G401 (cell line): ENCODE data around the gene ASB3. TPM values are rescaled to one million over a fixed set of nuclear protein-coding genes. Genes with fewer than 3 reads are reported as not detected.
"Not testable (repeated sequence)": the region's sequence is repeated elsewhere in the genome, so short reads cannot be mapped to it uniquely, and the experiment has no call there.

Experiments
- DNase-seq: peaks from one replicate; pipeline ENCODE4 v3.0.0-alpha.2; 2015; ENCODE audit warnings: low spot score
- in situ Hi-C: cut with HindIII; loops from 2 replicates; pipeline ENCODE4 v1.10.0; 2016; ENCODE audit warnings: low sequenced_read_pairs, mixed read lengths
- total RNA-seq: library from RNA; depleted of rRNA; stranded (reverse); fragments of >200 nt; shearing (Covaris generic); gene quantifications from 2 replicates; pipeline ENCODE4 v1.2.3, GENCODE V29; 2014; rRNA removed

ASB3 gene, protein sequence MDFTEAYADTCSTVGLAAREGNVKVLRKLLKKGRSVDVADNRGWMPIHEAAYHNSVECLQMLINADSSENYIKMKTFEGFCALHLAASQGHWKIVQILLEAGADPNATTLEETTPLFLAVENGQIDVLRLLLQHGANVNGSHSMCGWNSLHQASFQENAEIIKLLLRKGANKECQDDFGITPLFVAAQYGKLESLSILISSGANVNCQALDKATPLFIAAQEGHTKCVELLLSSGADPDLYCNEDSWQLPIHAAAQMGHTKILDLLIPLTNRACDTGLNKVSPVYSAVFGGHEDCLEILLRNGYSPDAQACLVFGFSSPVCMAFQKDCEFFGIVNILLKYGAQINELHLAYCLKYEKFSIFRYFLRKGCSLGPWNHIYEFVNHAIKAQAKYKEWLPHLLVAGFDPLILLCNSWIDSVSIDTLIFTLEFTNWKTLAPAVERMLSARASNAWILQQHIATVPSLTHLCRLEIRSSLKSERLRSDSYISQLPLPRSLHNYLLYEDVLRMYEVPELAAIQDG
- 39.3 and 42.3 TPM in 2 replicates for total RNA-seq

DNA sequence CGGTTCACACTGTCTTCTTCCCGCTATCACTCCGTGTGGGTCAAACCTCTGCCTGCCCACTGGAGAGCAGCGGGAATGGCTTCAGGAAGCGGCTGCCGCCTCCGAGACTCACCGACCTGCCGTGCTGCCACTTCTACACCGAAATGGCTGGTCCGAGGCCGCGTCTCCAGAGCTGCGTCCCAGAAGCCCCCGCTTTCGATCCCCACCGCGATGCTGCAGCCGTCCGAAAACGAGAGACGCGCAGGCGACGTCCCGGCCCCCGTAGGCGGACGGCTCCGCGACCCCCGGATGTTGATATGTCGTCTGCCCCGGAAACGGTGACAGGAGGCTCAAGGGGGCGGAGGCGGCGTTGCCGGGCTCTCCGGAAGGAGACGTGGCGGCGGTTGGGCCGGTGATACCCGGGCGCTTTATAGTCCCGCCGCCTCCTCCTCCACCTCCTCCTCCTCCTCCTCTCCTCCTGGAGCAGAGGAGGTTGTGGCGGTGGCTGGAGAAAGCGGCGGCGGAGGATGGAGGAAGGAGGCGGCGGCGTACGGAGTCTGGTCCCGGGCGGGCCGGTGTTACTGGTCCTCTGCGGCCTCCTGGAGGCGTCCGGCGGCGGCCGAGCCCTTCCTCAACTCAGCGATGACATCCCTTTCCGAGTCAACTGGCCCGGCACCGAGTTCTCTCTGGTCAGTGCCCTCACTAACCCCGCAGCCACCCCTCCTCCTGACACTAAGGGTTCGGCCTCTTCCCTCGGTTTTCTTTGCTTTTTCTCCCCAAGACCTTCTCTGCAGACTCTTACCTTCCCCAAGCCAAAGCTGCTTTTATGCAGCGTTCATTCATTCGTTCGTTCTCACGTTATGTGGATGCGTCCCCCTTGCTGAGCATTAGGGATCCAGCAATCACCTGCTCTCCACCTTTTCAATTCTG, at the start of gene ASB3, which contains the start of gene ERLEC1:
Gene ASB3 (minus strand): TSS at position 249 of the 909 bp plus-strand sequence. CDS start 21,381 bp downstream, outside the sequence.
Gene ERLEC1 (plus strand): TSS at position 340 of the 909 bp plus-strand sequence. CDS start 167 bp downstream, at position 507.
- DNase-seq, result peak; percentile 88
- in situ Hi-C loops, result no loop called here

DNA sequence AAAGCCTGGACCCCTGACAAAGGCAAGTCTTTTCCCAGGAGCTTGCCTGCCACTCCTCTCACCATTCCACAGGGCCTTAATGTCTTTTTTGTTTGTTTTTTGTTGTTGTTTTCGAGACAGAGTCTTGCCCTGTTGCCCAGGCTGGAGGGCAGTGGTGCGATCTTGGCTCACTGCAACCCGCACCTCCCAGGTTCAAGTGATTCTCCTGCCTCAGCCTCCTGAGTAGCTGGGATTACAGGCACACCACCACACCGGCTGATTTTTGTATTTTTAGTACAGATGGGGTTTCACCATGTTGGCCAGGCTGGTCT, 43.2 kb upstream of the ASB3 start:
- in situ Hi-C loops, DNase-seq: not testable (repeated sequence)

DNA sequence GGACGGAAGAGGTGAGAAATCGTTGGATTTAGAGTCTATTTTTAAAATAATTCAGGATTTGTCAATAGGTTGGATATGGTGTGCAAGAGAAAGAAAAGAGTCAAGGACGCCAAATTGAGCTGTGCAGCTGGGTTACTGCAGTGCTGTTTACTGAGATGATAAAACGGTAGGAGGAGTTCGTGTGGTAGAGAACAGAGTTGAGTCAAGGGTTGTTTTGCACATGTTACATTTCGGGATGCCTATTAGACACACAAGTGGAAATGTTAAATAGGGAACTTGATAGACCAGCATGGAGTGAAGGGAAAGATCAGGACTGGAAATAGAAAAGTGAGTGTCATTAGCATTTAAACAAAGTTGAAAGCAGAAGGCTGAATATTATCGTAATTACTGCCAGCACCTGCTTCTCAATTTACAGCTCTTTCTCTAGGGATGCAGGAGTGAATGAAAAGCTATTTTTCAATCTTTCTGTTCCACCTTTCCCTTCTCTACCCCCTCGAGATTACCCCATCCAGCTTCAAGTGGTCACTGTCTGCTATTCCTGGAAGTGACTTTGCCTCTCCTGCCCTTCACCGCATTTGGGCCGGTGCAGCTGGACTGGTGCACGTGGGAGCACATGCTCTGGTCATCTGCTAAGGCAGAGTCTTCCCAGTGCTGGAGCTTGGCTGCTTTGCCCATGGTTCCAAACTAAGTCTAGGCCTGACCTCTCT, 42.7 kb upstream of the ASB3 start:
- in situ Hi-C loops, result no loop called here
- no peak for DNase-seq

GRCh38 chr2:53828331-53828730, 41.6 kb upstream of the ASB3 start:
- in situ Hi-C loops, result no loop called here
- DNase-seq, result no peak

DNA sequence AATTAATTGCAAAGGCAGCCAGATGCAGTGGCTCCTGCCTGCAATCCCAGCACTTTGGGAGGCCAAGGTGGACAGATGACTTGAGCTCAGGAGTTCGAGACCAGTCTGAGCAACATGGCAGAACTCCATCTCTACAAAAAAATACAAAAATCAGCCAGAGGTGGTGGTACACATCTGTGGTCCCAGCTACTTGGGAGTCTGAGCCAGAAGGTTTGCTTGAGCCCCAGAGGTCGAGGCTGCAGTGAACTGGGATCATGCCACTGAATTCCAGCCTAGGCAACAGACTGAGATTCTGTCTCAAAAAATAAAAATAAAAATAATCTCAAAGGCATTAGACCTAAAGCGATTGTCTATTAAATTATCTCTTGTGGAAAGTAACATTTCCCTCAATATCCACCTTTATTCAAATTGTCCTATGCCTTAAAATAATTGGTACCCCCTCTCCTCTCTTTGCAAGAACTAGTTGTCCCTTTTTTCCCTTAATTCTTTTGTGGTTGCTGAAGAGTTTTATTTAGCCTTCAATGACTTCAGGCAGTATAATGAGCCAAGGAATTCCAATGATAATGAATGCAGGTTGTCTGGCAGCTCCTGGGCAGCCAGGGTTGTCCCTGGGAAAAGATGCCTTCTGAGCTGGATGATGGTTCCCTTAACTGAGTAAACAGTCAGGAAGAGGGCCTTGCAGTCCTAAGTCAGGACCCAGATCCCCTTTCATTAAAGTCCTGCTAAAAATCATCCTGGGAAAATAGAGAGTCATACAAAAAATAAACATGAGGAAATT, 40.8 kb upstream of the ASB3 start:
- DNase-seq, result peak; percentile 9
- in situ Hi-C loops, result no loop called here

DNA sequence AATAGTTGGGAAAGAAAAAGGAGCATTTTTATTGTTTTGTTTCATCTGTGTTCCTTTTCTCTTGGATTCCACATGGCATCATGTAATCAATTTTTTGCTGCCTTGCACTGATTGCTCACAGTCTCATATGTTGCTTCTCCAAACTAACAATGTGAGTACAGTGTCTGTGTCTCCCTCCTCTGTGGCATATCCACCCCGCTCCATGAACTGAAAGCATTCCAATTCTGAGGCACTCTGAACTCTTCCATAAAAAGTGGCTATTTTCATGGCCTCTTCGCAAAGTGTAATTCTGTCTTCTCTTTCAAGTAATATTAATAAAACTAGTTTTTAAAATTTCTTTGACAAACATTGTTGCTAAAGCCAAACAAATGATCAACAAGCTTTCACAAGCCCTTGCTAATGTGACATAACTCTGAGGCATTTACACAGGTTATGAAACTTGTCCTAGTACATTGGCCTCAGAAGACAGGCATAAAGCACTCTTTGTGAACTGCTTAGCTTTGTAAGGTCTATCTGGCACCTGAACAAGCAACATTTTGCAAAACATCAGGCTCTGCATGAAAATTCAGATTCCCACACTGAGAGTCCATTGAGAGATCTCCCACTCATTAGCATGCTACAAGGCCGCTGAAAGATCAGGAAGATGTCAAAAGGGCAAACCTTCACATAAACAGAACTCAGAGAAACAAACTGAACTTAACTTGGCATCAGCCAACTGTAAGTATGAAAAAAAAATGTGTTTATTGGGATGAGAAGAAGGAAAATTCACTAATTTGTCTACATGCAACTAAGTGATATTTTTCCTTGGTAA, 40.0 kb upstream of the ASB3 start:
- in situ Hi-C loops, result no loop called here
- DNase-seq, result peak; percentile 38

DNA sequence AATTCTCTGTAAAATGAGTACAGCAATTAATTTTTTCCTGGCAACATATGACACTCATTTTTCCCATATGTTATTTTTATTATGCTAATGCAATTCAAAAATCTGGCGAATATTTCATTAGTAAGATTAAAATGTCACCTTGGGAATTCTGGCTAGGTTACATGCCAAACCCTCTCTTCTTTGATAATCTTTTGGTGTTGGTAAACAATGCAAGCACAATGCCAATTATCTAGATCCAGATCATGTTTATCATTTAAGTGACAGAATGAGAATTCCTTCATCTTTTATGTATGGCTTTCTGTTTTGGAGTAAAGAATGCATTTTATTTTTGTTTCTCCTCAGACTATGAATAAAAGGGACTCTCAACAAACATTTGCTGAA, 39.3 kb upstream of the ASB3 start:
- DNase-seq, result no peak
- in situ Hi-C loops, result no loop called here

GRCh38 chr2:53823639-53824038, 36.9 kb upstream of the ASB3 start:
- in situ Hi-C loops, DNase-seq: not testable (repeated sequence)

GRCh38 chr2:53821810-53822209, 35.1 kb upstream of the ASB3 start:
- in situ Hi-C loops, result no loop called here

GRCh38 chr2:53820711-53821110, 34.0 kb upstream of the ASB3 start:
- in situ Hi-C loops, result no loop called here
- DNase-seq, result no peak

More at GRCh38 chr2:53821810-53822209, 35.1 kb upstream of the ASB3 start:
- DNase-seq, result no peak

DNA sequence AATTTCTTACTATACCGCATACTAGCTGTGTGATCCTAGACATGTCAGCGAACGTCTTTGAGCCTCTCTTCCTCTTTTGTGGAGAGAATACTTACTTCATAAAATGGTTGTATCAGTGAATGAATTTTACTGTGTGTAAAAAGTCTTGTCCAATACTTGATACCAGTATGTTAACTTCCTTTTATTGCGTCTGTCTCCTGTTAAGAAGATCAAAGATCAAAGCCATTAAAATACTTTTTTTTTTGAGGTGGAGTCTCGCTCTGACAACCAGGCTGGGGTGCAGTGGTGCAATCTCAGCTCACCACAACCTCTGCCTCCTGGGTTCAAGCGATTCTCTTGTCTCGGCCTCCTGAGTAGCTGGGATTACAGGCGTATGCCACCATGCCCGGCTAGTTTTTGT, 33.3 kb upstream of the ASB3 start:
- in situ Hi-C loops, result no loop called here
- DNase-seq, result no peak

GRCh38 chr2:53819634-53820033, 32.9 kb upstream of the ASB3 start:
- in situ Hi-C loops, result no loop called here
- no peak for DNase-seq

- in situ Hi-C loops, result no loop called here
- no peak for DNase-seq
Observed at GRCh38 chr2:53818854-53819435, 32.2 kb upstream of the ASB3 start.

GRCh38 chr2:53813151-53813550, 26.4 kb upstream of the ASB3 start:
- in situ Hi-C loops, result no loop called here
- no peak for DNase-seq

- in situ Hi-C loops, result no loop called here
Observed at GRCh38 chr2:53811601-53812000, 24.8 kb upstream of the ASB3 start.

GRCh38 chr2:53802617-53803151, 15.9 kb upstream of the ASB3 start:
- in situ Hi-C loops, result no loop called here

More at GRCh38 chr2:53811601-53812000, 24.8 kb upstream of the ASB3 start:
- DNase-seq, result no peak

DNA sequence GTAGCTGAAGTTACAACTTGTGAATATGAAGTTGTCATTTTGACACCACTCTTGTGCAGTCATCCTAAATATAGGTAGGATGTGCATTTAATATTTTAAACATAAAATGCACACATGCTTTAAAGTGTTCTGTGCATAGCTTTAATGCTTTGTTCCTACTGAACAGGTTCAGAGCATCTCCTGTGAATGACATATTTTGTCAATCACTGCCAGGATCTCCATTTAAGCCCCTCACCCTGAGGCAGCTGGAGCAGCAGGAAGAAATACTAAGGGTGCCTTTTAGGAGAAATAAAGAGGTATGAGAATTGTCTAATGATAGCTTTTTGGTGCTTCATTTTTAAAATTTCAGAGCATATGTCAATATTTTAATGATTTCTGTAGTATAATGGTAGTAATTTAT, 14.8 kb upstream of the ASB3 start:
- in situ Hi-C loops, result no loop called here
- no peak for DNase-seq

More at GRCh38 chr2:53802617-53803151, 15.9 kb upstream of the ASB3 start:
- DNase-seq, result no peak
